DND-41 (cell line): ENCODE data around the gene EIF6.

Source experiments
- ATAC-seq: fragments of 200-7000 bp; cut with Tn5 transposase; 3 replicates; pipeline ENCODE4 v1.9.1; 2021; ENCODE audit warnings: low read depth; ENCODE audit not compliant: insufficient read depth
- DNase-seq: peaks from one replicate; pipeline ENCODE4 v3.0.0-alpha.2; 2020
- H2AFZ ChIP-seq: 2 replicates; pipeline ENCODE4 v1.6.0; 2012; ENCODE audit warnings: low read depth, low read length
- H3K27ac ChIP-seq: 2 replicates; pipeline ENCODE4 v1.5.1; 2012; ENCODE audit warnings: low read length, inconsistent platforms
- H3K27me3 ChIP-seq: fragments of 200-600 bp; sonication (generic); 2 replicates; pipeline ENCODE4 v1.6.0; 2012; ENCODE audit warnings: low read length, mild to moderate bottlenecking, inconsistent platforms; ENCODE audit not compliant: insufficient read depth, poor library complexity
- H3K36me3 ChIP-seq: 2 replicates; pipeline ENCODE4 v1.5.1; 2012; ENCODE audit warnings: low read length, inconsistent platforms; ENCODE audit not compliant: insufficient read depth
- H3K4me1 ChIP-seq: 2 replicates; pipeline ENCODE4 v1.5.1; 2012; ENCODE audit warnings: mild to moderate bottlenecking, low read length; ENCODE audit not compliant: insufficient read depth
- H3K4me2 ChIP-seq: 2 replicates; pipeline ENCODE4 v1.6.0; 2012; ENCODE audit warnings: mild to moderate bottlenecking, moderate library complexity, low read length, inconsistent platforms; ENCODE audit not compliant: insufficient read depth
- H3K4me3 ChIP-seq, 2 experiments: fragments of 200-600 bp in 1 of 2; shearing (Covaris generic) in 1 of 2; 2 replicates each; pipeline ENCODE4 v1.5.1; 2012 to 2016; ENCODE audit warnings: inconsistent platforms in 2 of 2, low read length in 2 of 2, mild to moderate bottlenecking in 2 of 2, low read depth in 1 of 2, moderate library complexity in 1 of 2
- H3K79me2 ChIP-seq: 2 replicates; pipeline ENCODE4 v1.6.0; 2012; ENCODE audit warnings: low read length, inconsistent platforms; ENCODE audit not compliant: insufficient read depth
- H3K9ac ChIP-seq: 2 replicates; pipeline ENCODE4 v1.6.0; 2012; ENCODE audit warnings: low read depth, mild to moderate bottlenecking, inconsistent platforms, low read length, moderate library complexity
- H3K9me3 ChIP-seq: 2 replicates; pipeline ENCODE4 v1.5.1; 2012; ENCODE audit warnings: low read length, moderate library complexity, mild to moderate bottlenecking, inconsistent platforms; ENCODE audit not compliant: insufficient read depth, severe bottlenecking
- H4K20me1 ChIP-seq: 2 replicates; pipeline ENCODE4 v1.6.0; 2012; ENCODE audit warnings: low read length; ENCODE audit not compliant: insufficient read depth
- CTCF ChIP-seq: IDR thresholded peaks from 2 replicates; pipeline ENCODE4 v1.5.1; 2012; ENCODE audit warnings: borderline replicate concordance, low read length, moderate library complexity, mild to moderate bottlenecking; ENCODE audit not compliant: poor library complexity, severe bottlenecking; ENCODE audit errors: extremely low read depth
- EZH2 ChIP-seq: IDR thresholded peaks from 3 replicates; pipeline ENCODE4 v1.6.1; 2012; ENCODE audit warnings: borderline replicate concordance, low read depth, mild to moderate bottlenecking, moderate library complexity, low read length, inconsistent platforms; ENCODE audit not compliant: severe bottlenecking

Gene EIF6

GRCh38 chr20:35284267-35284991 lies at the start of gene EIF6:
Gene EIF6, minus strand, starts transcription at chr20:35284772. Its CDS starts 285 bp downstream, at chr20:35284487.
- TF ChIP-seq CTCF (no peak), EZH2 (peak; percentile 82)
- H3K36me3 ChIP-seq: peaks cover 18% of the 10 kb centered on the region
- DNase-seq (peak; percentile 84), ATAC-seq (peak; percentile 91)
- H3K4me2 ChIP-seq: peak within 1 kb of the TSS; percentile 74
- peak within 1 kb of the TSS; percentile 53 to 66 for H3K4me3 ChIP-seq
- peaks cover 22% of the 10 kb centered on the region for H3K4me1 ChIP-seq
- peaks cover 20% of the 10 kb centered on the region for H3K79me2 ChIP-seq
- peak within 1 kb of the TSS; percentile 77 for H3K9ac ChIP-seq
- H3K9me3 ChIP-seq: no peaks in the 10 kb centered on the region
- peak within 1 kb of the TSS; percentile 55 for H3K27ac ChIP-seq
- H2AFZ ChIP-seq: peak within 1 kb of the TSS; percentile 82
- peaks cover 7% of the 10 kb centered on the region; the same call in 1 of the 2 replicates for H4K20me1 ChIP-seq
- peaks cover 10% of the 10 kb centered on the region for H3K27me3 ChIP-seq

GRCh38 chr20:35333606-35334005 lies 49.0 kb upstream of the EIF6 start:
- peaks cover 3% of the 10 kb centered on the region; the same call in 1 of the 2 replicates for H3K36me3 ChIP-seq
- no peak overlapping the region for H3K27ac ChIP-seq
- no peak overlapping the region for H2AFZ ChIP-seq
- H3K9me3 ChIP-seq: no peaks in the 10 kb centered on the region
- no peaks in the 10 kb centered on the region for H3K79me2 ChIP-seq
- H3K4me1 ChIP-seq: no peaks in the 10 kb centered on the region
- no peak for ATAC-seq
- TF ChIP-seq CTCF (no peak), EZH2 (no peak)
- no peaks in the 10 kb centered on the region for H3K27me3 ChIP-seq
- no peak overlapping the region for H3K4me2 ChIP-seq
- H4K20me1 ChIP-seq: no peaks in the 10 kb centered on the region
- no peak overlapping the region for H3K9ac ChIP-seq
- DNase-seq: no peak
- H3K4me3 ChIP-seq: no peak overlapping the region

GRCh38 chr20:35332540-35333200 lies 48.1 kb upstream of the EIF6 start:
- no peak for TF ChIP-seq EZH2
- no peak for TF ChIP-seq CTCF
- Histone ChIP-seq H3K4me2 (no peak overlapping the region), H3K79me2 (no peaks in the 10 kb centered on the region), H3K9me3 (no peaks in the 10 kb centered on the region), H3K4me1 (no peaks in the 10 kb centered on the region), H2AFZ (no peak overlapping the region), H3K4me3 (no peak overlapping the region), H3K9ac (no peak overlapping the region), H3K27ac (no peak overlapping the region), H4K20me1 (no peaks in the 10 kb centered on the region), H3K36me3 (peaks cover 3% of the 10 kb centered on the region; the same call in 1 of the 2 replicates), H3K27me3 (no peaks in the 10 kb centered on the region)
- no peak for ATAC-seq
- no peak for DNase-seq
